ENCODE results near the gene CLSTN2. TPM values are rescaled to one million over a fixed set of nuclear protein-coding genes. Genes with fewer than 3 reads are reported as not detected.

The CLSTN2 gene
- total RNA-seq (2016; rRNA removed; fragmentation: Illumina TruSeq; extraction: Trizol), result not detected in 2 replicates
- total RNA-seq (2016; cell fraction: cytosol; rRNA removed; fragmentation: Illumina TruSeq; extraction: Trizol; ENCODE audit: low read depth), result not detected in 2 replicates
- total RNA-seq (2016; cell fraction: insoluble cytoplasmic fraction; rRNA removed; fragmentation: Illumina TruSeq; extraction: Trizol), result not detected in 2 replicates
- total RNA-seq (2016; cell fraction: membrane; rRNA removed; fragmentation: Illumina TruSeq; extraction: Trizol), result not detected in 2 replicates
- total RNA-seq (2016; cell fraction: nucleus; rRNA removed; fragmentation: Illumina TruSeq; extraction: Trizol), result not detected in 2 replicates
- polyA plus RNA-seq (2011; rRNA removed), result not detected in 2 replicates
- not detected in 2 replicates for polyA plus RNA-seq (2011; cell fraction: cytosol; rRNA removed)
- polyA plus RNA-seq (2011; cell fraction: nucleus; rRNA removed), result not detected in 2 replicates
- polyA plus RNA-seq (2012), result 0.01 TPM in 1 of 2 replicates, not detected in the other
- polyA plus RNA-seq (2016; cell fraction: cytosol; fragmentation: Illumina TruSeq; extraction: Trizol; ENCODE audit: low read depth), result not detected in 2 replicates
- polyA plus RNA-seq (2016; cell fraction: insoluble cytoplasmic fraction; fragmentation: Illumina TruSeq; extraction: Trizol; ENCODE audit: low read depth), result not detected in 2 replicates
- polyA plus RNA-seq (2016; cell fraction: membrane; fragmentation: Illumina TruSeq; extraction: Trizol; ENCODE audit: low read depth), result not detected in 2 replicates
- not detected in 2 replicates for polyA plus RNA-seq (2016; cell fraction: nucleus; fragmentation: Illumina TruSeq; extraction: Trizol; ENCODE audit: insufficient read depth, low read depth)
- polyA minus RNA-seq (2011; rRNA and poly(A)+ RNA removed; ENCODE audit: low replicate concordance), result not detected in 2 replicates
- polyA minus RNA-seq (2011; cell fraction: cytosol; rRNA and poly(A)+ RNA removed), result not detected in 2 replicates
- not detected in 2 replicates for polyA minus RNA-seq (2011; cell fraction: nucleus; rRNA and poly(A)+ RNA removed)
- Bru-seq, nascent RNA, result percentile 3 among the genes with signal in this experiment
- BruChase-seq, experiment 1, labeled RNA remaining after a 6-hour chase, result percentile 2 among the genes with signal in this experiment
- BruChase-seq, experiment 2, labeled RNA remaining after a 2-hour chase, result percentile 1 among the genes with signal in this experiment
- long read RNA-seq, experiment 1, result 0 reads
- long read RNA-seq, experiment 2, result 0 reads

DNA sequence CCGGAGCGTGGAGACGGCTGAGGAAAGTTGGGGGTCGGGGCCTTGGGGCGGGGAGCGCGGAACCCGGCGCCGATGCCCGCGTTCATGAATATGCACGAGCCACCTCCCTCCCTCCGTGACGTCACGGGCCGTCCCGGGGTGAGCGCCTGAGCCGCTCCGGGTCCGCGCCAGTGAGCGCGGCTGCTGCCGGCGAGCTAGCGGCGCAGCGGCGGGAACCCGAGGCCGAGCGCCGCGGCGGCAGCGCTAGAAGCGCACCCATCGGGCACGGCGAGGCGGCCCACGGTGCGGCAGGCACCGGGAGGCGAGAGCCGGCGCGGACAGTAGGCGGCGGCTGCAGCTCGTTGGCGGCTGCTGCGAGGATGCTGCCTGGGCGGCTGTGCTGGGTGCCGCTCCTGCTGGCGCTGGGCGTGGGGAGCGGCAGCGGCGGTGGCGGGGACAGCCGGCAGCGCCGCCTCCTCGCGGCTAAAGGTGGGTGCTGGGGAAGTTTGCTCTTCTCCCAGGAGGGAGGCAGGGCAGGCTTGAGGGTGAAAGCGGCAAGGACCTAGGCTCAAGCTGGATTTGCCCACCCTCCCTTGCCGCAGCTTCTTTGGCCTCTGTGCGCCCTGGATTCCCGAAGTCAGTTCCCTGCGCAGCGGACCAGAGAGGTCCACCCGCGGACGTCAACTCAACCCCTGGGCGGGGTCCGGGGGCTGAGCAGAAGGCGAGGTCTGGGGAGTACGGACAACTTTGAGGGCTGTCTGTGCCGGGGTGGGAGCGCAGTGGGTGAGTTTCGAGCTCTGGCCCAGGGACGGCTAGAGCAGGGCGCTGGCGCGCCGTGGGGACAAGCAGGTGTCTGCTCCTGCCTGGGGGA, at the start of gene CLSTN2:
TSS of gene CLSTN2 (plus strand) at position 170 of the 850 bp plus-strand sequence.
- H3K4me3 ChIP-seq (replicated peaks in 1 of 3; ENCODE audit: insufficient read depth in 1 of 3, low read depth in 2 of 3, low read length in 3 of 3), result peak within 1 kb of the TSS in 1 of 3 experiments; percentile 50; a peak in 1 of 6 replicates
- H4K20me1 ChIP-seq (ENCODE audit: insufficient read depth, low read length), result no peaks in the 10 kb centered on the region
- BruUV-seq (replicated peaks), result no TSS peak
- intact Hi-C loops (cut with micrococcal nuclease; ENCODE audit: unreplicated experiment) (no loop called here), in situ Hi-C loops (cut with HindIII; ENCODE audit: extremely low pct_ligation_motif_present, low pct_unique_long_range_greater_than_20kb) (no loop called here)
- CTCF ChIA-PET (ENCODE audit: low intra/inter-chr PET ratio, low total read pairs), result no interaction called here
- peaks cover 4 to 26% of the 10 kb centered on the region in 2 experiments for H3K27me3 ChIP-seq (ENCODE audit: control insufficient read depth in 1 of 2, insufficient read depth in 2 of 2, low read length in 2 of 2)
- WGBS (ENCODE audit: low lambda C conversion rate), result 22% methylated on average over 6 of the region's 89 CpGs
- H3K36me3 ChIP-seq (replicated peaks in 1 of 2; ENCODE audit: control insufficient read depth in 1 of 2, insufficient read depth in 2 of 2, low read length in 2 of 2), result no peaks in the 10 kb centered on the region
- H2AFZ ChIP-seq (ENCODE audit: low read length), result no peak within 1 kb of the TSS
- H3K4me1 ChIP-seq (ENCODE audit: insufficient read depth, low read length), result peaks cover 12% of the 10 kb centered on the region
- TF ChIP-seq ZNF543 (CRISPR knock-in tag; IDR thresholded peaks at IDR 0.05), result no peak
- no peak for TF ChIP-seq DNMT3B (CRISPR knock-in tag; conservative IDR thresholded peaks at IDR 0.05)
- TF ChIP-seq CREB1 (IDR thresholded peaks at IDR 0.05), result peak; percentile 94
- no peak for TF ChIP-seq CREB1 (CRISPR knock-in tag; IDR thresholded peaks at IDR 0.05)
- peak; percentile 79 for TF ChIP-seq HNRNPLL (IDR thresholded peaks at IDR 0.05; ENCODE audit: low read depth, low read length, poor library complexity, severe bottlenecking)
- no peak within 1 kb of the TSS for H3K9ac ChIP-seq (ENCODE audit: insufficient read depth, low read depth, low read length)
- POLR2A ChIA-PET, result no interaction called here
- FAIRE-seq (no peak), ATAC-seq (peak; percentile 73), DNase-seq (ENCODE audit: low spot score) (no peak)
- peak within 1 kb of the TSS; percentile 49 for H3K4me2 ChIP-seq (ENCODE audit: low read depth, low read length)
- H3K79me2 ChIP-seq (ENCODE audit: insufficient read depth, low read length), result no peaks in the 10 kb centered on the region
- H3K9me3 ChIP-seq (ENCODE audit: low read length), result no peaks in the 10 kb centered on the region
- no peak within 1 kb of the TSS for H3K27ac ChIP-seq (ENCODE audit: extremely low read length, insufficient read depth, low read length)
